HCT116 (cell line): ENCODE data around the gene GNB5. TPM values are rescaled to one million over a fixed set of nuclear protein-coding genes. Genes with fewer than 3 reads are reported as not detected.

ENCODE experiments used
- ATAC-seq: fragments of 200-7000 bp; cut with Tn5 transposase; 2 replicates; pipeline ENCODE4 v1.9.1; 2020; ENCODE audit warnings: mild to moderate bottlenecking, moderate library complexity
- BruUV-seq: library from RNA; stranded (reverse); fragments of 400-500 nt; replicated peaks from 2 replicates; lab custom pipeline; 2021; lab: Mats Ljungman, UMichigan
- CTCF ChIA-PET: fragments of 300-600 bp; sonication (Branson Sonifier 250); formaldehyde crosslinking; loops from one replicate; lab custom pipeline; 2021; ENCODE audit warnings: antibody characterized with exemption; lab: Charles Lee
- POLR2A ChIA-PET: fragments of 300-600, 350-600 bp; sonication (Branson Sonifier 250); formaldehyde crosslinking; loops from one replicate; lab custom pipeline; 2021; ENCODE audit warnings: antibody characterized with exemption; lab: Charles Lee
- RAD21 ChIA-PET, 2 experiments: fragments of 300-600 bp; sonication (Branson Sonifier 250); formaldehyde crosslinking; loops; one replicate each; lab custom pipeline; 2023; ENCODE audit warnings: low total read pairs in 2 of 2; ENCODE audit not compliant: uncharacterized antibody in 2 of 2, unreplicated experiment in 2 of 2, low non-redundant PET in 1 of 2; lab: Charles Lee
- DNase-seq: peaks from one replicate; pipeline ENCODE4 v3.0.0-alpha.2; 2010; ENCODE audit warnings: low read depth, low spot score
- H2AFZ ChIP-seq: fragments of 200-600 bp; shearing (Covaris generic), sonication (generic); 2 replicates; pipeline ENCODE4 v1.6.1; 2017; ENCODE audit warnings: low read depth, mixed run types, mixed read lengths, antibody characterized with exemption, low read length; ENCODE audit not compliant: poor library complexity, severe bottlenecking
- H3K27ac ChIP-seq: 2 replicates; pipeline ENCODE4 v1.5.1; 2012; ENCODE audit warnings: low read depth, low read length
- H3K27me3 ChIP-seq: fragments of 200-600 bp; sonication (generic); 2 replicates; pipeline ENCODE4 v1.6.1; 2016; ENCODE audit warnings: mixed run types, low read length, mixed read lengths; ENCODE audit not compliant: insufficient read depth
- H3K36me3 ChIP-seq, 2 experiments: fragments of 200-500 bp in 1 of 2; fragments of 200-600 bp in 1 of 2; sonication (Bioruptor generic) in 1 of 2; sonication (generic) in 1 of 2; 2 replicates each; pipeline versions ENCODE4 v1.5.1 to v1.6.1; 2014 to 2016; ENCODE audit warnings: low read length in 2 of 2, inconsistent platforms in 1 of 2, mixed read lengths in 1 of 2, mixed run types in 1 of 2; ENCODE audit not compliant: insufficient read depth in 2 of 2, control insufficient read depth in 1 of 2
- H3K4me1 ChIP-seq, 2 experiments: fragments of 200-600 bp in 1 of 2; sonication (generic) in 1 of 2; 2 replicates each; pipeline versions ENCODE4 v1.5.1 to v1.6.1; 2012 to 2017; ENCODE audit warnings: low read length in 2 of 2, inconsistent platforms in 1 of 2, mild to moderate bottlenecking in 1 of 2, mixed read lengths in 1 of 2, mixed run types in 1 of 2, moderate library complexity in 1 of 2; ENCODE audit not compliant: insufficient read depth in 2 of 2, control insufficient read depth in 1 of 2
- H3K4me2 ChIP-seq: fragments of 200-600 bp; sonication (generic); 2 replicates; pipeline ENCODE4 v1.6.1; 2017; ENCODE audit warnings: mixed run types, low read length, mixed read lengths
- H3K4me3 ChIP-seq, 2 experiments: fragments of 200-600 bp in 1 of 2; sonication (generic) in 1 of 2; replicated peaks in 1 of 2; 2 replicates each; pipeline ENCODE4 v1.5.1; 2011 to 2016; ENCODE audit warnings: low read length in 2 of 2, control low read depth in 1 of 2, low read depth in 1 of 2, mild to moderate bottlenecking in 1 of 2, mixed read lengths in 1 of 2, mixed run types in 1 of 2
- H3K79me2 ChIP-seq: fragments of 200-600 bp; sonication (generic); 2 replicates; pipeline ENCODE4 v1.6.1; 2017; ENCODE audit warnings: mild to moderate bottlenecking, mixed run types, low read length, moderate library complexity, mixed read lengths; ENCODE audit not compliant: insufficient read depth
- H3K9ac ChIP-seq: fragments of 200-600 bp; sonication (generic); 2 replicates; pipeline ENCODE4 v1.6.1; 2016; ENCODE audit warnings: low read length, mixed read lengths
- H3K9me2 ChIP-seq: fragments of 200-600 bp; sonication (generic), shearing (Covaris generic); 2 replicates; pipeline ENCODE4 v1.6.1; 2017; ENCODE audit warnings: mixed run types, mild to moderate bottlenecking, moderate library complexity; ENCODE audit not compliant: insufficient read depth
- H3K9me3 ChIP-seq, 2 experiments: fragments of 200-500 bp in 1 of 2; fragments of 200-600 bp in 1 of 2; sonication (Bioruptor generic) in 1 of 2; sonication (generic) in 1 of 2; 2 replicates each; pipeline ENCODE4 v1.6.1; 2014 to 2017; ENCODE audit warnings: low read length in 2 of 2, mixed read lengths in 2 of 2, inconsistent platforms in 1 of 2, low read depth in 1 of 2, mild to moderate bottlenecking in 1 of 2, mixed run types in 1 of 2, moderate library complexity in 1 of 2; ENCODE audit not compliant: control insufficient read depth in 1 of 2, insufficient read depth in 1 of 2
- H4K20me1 ChIP-seq: fragments of 200-600 bp; sonication (generic), shearing (Covaris generic); 2 replicates; pipeline ENCODE4 v1.6.1; 2017; ENCODE audit warnings: mixed run types, mild to moderate bottlenecking, moderate library complexity; ENCODE audit not compliant: insufficient read depth
- ATF3 ChIP-seq: IDR thresholded peaks from 2 replicates; pipeline ENCODE4 v1.6.1; 2012
- CBX3 ChIP-seq: IDR thresholded peaks from 2 replicates; pipeline ENCODE4 v1.6.1; 2012; ENCODE audit warnings: low read depth
- CEBPB ChIP-seq: IDR thresholded peaks from 2 replicates; pipeline ENCODE4 v1.6.1; 2012; ENCODE audit warnings: low read depth
- EGR1 ChIP-seq: IDR thresholded peaks from 2 replicates; pipeline ENCODE4 v1.6.1; 2012; ENCODE audit warnings: low read depth
- ELF1 ChIP-seq: IDR thresholded peaks from 2 replicates; pipeline ENCODE4 v1.6.1; 2012; ENCODE audit warnings: low read depth, borderline replicate concordance
- EZH2 ChIP-seq: fragments of 200-600 bp; sonication (generic); IDR thresholded peaks from 2 replicates; pipeline ENCODE4 v1.6.1; 2017; ENCODE audit warnings: antibody characterized with exemption, mixed run types
- EZH2phosphoT487 ChIP-seq: fragments of 200-600 bp; IDR thresholded peaks from 2 replicates; pipeline ENCODE4 v1.6.1; 2018; ENCODE audit warnings: antibody characterized with exemption, borderline replicate concordance
- POLR2A ChIP-seq: IDR thresholded peaks from 2 replicates; pipeline ENCODE4 v1.7.0; 2011; ENCODE audit warnings: borderline replicate concordance; ENCODE audit not compliant: insufficient read depth, insufficient read length; ENCODE audit errors: extremely low read depth
- POLR2AphosphoS5 ChIP-seq: IDR thresholded peaks from 2 replicates; pipeline ENCODE4 v1.6.1; 2011; ENCODE audit warnings: mild to moderate bottlenecking, low read depth, low read length, moderate library complexity
- RAD21 ChIP-seq: IDR thresholded peaks from 2 replicates; pipeline ENCODE4 v1.6.1; 2012; ENCODE audit warnings: low read depth, mild to moderate bottlenecking
- SIN3A ChIP-seq: IDR thresholded peaks from 2 replicates; pipeline ENCODE4 v1.6.1; 2012; ENCODE audit warnings: low read depth
- SP1 ChIP-seq: IDR thresholded peaks from 2 replicates; pipeline ENCODE4 v1.6.1; 2012; ENCODE audit warnings: low read depth
- TCF7L2 ChIP-seq: IDR thresholded peaks from 2 replicates; pipeline ENCODE4 v1.7.0; 2011; ENCODE audit warnings: borderline replicate concordance, inconsistent platforms; ENCODE audit not compliant: insufficient read depth, insufficient read length; ENCODE audit errors: extremely low read depth
- intact Hi-C: fragments of 100-400 bp; cut with micrococcal nuclease; formaldehyde crosslinking; loops from 2 replicates; pipeline ENCODE4 v1.10.0; 2022
- total RNA-seq: library from RNA; stranded (reverse); gene quantifications from one replicate; pipeline ENCODE4 v1.2.1, GENCODE V29; 2021; ENCODE audit not compliant: unreplicated experiment
- TF ChIP-seq, protein P1 (sequence below): IDR thresholded peaks from 2 replicates; pipeline ENCODE4 v1.6.1; 2012; ENCODE audit warnings: low read depth
- TF ChIP-seq, protein P2 (sequence below): IDR thresholded peaks from 2 replicates; pipeline ENCODE4 v1.6.1; 2012

The GNB5 gene
- total RNA-seq, 1 experiment from 2014 or later = 27.6 TPM

DNA sequence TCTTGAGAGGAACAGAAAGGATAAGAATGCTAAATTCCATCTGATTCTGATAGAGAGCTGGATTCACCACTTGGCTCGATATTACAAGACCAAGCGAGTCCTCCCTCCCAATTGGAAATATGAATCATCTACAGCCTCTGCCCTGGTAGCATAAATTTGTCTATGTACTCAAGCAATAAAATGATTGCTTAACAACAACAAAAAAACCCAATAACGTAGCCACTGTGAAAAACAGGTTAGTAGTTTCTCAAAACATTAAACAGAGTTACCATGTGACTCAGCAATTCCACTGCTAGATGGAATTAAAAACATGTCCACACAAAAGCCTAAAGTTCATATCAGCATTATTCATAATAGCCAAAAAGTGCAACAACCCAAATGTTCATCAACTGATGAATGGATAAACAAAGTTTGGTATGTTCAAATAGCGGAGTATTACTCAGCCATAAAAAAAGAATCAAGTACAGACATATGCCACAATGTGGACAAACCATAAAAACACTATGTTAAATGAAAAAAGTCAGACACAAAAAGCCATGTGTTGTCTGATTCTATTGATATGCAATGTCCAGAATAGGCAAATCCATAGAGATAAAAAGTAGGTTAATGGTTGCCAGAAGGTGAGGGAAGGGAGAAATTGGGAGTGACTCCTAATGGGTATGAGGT is 95.5 kb downstream of the GNB5 start:
- RAD21 ChIA-PET = no interaction called here
- intact Hi-C loops = no loop called here
- Histone ChIP-seq H3K9ac (no peak overlapping the region), H3K9me3 (no peaks in the 10 kb centered on the region), H3K4me2 (no peak overlapping the region), H2AFZ (no peak overlapping the region), H3K4me1 (peaks cover 13 to 27% of the 10 kb centered on the region in 2 experiments), H3K27ac (no peak overlapping the region), H3K36me3 (no peaks in the 10 kb centered on the region)
- no TSS peak for BruUV-seq
- POLR2A ChIA-PET = no interaction called here
- DNase-seq = no peak
- CTCF ChIA-PET = no interaction called here
- no peak for TF ChIP-seq ELF1
- no peak for TF ChIP-seq EGR1
- no peak for TF ChIP-seq RAD21
- TF ChIP-seq EZH2phosphoT487 = no peak
- TF ChIP-seq SIN3A = no peak
- no peak for TF ChIP-seq CBX3
- no peak for TF ChIP-seq ATF3
- no peak for TF ChIP-seq TCF7L2
- no peak for TF ChIP-seq SP1
- TF ChIP-seq EZH2 = no peak
- no peak for TF ChIP-seq CEBPB
- no peak for TF ChIP-seq POLR2AphosphoS5
- TF ChIP-seq, protein P1, sequence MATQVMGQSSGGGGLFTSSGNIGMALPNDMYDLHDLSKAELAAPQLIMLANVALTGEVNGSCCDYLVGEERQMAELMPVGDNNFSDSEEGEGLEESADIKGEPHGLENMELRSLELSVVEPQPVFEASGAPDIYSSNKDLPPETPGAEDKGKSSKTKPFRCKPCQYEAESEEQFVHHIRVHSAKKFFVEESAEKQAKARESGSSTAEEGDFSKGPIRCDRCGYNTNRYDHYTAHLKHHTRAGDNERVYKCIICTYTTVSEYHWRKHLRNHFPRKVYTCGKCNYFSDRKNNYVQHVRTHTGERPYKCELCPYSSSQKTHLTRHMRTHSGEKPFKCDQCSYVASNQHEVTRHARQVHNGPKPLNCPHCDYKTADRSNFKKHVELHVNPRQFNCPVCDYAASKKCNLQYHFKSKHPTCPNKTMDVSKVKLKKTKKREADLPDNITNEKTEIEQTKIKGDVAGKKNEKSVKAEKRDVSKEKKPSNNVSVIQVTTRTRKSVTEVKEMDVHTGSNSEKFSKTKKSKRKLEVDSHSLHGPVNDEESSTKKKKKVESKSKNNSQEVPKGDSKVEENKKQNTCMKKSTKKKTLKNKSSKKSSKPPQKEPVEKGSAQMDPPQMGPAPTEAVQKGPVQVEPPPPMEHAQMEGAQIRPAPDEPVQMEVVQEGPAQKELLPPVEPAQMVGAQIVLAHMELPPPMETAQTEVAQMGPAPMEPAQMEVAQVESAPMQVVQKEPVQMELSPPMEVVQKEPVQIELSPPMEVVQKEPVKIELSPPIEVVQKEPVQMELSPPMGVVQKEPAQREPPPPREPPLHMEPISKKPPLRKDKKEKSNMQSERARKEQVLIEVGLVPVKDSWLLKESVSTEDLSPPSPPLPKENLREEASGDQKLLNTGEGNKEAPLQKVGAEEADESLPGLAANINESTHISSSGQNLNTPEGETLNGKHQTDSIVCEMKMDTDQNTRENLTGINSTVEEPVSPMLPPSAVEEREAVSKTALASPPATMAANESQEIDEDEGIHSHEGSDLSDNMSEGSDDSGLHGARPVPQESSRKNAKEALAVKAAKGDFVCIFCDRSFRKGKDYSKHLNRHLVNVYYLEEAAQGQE = no peak
- TF ChIP-seq POLR2A = no peak
- TF ChIP-seq, protein P2, sequence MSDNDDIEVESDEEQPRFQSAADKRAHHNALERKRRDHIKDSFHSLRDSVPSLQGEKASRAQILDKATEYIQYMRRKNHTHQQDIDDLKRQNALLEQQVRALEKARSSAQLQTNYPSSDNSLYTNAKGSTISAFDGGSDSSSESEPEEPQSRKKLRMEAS = no peak
- TF ChIP-seq, all 23 proteins: peak for 0
- no peaks in the 10 kb centered on the region for H3K27me3 ChIP-seq
- no peak overlapping the region for H3K4me3 ChIP-seq
- no peaks in the 10 kb centered on the region for H4K20me1 ChIP-seq
- ATAC-seq = no peak
- no peaks in the 10 kb centered on the region for H3K79me2 ChIP-seq
- no peaks in the 10 kb centered on the region for H3K9me2 ChIP-seq
